GM18517 (cell line): ENCODE data around the gene PDK4.

ENCODE experiments used
- ATAC-seq: cut with Tn5 transposase; IDR thresholded peaks from one replicate; pipeline ENCODE4 v1.9.1; 2021; ENCODE audit warnings: mild to moderate bottlenecking, moderate library complexity; ENCODE audit not compliant: unreplicated experiment

PDK4 gene

GRCh38 chr7:95596198-95597063 lies at the start of gene PDK4:
Gene PDK4, minus strand, starts transcription at chr7:95596516. Its CDS starts 223 bp downstream, at chr7:95596293.
- ATAC-seq, result no peak

- ATAC-seq, result no peak
Measured at GRCh38 chr7:95642173-95642572, 45.9 kb upstream of the PDK4 start.

- no peak for ATAC-seq
Measured at GRCh38 chr7:95636140-95636940, 40.0 kb upstream of the PDK4 start.

GRCh38 chr7:95632609-95633008 lies 36.3 kb upstream of the PDK4 start:
- ATAC-seq, result no peak

GRCh38 chr7:95631527-95631926 lies 35.2 kb upstream of the PDK4 start:
- no peak for ATAC-seq

- ATAC-seq, result no peak
Measured at GRCh38 chr7:95630702-95631458, 34.6 kb upstream of the PDK4 start.

GRCh38 chr7:95628831-95629439 lies 32.6 kb upstream of the PDK4 start:
- no peak for ATAC-seq

- no peak for ATAC-seq
Measured at GRCh38 chr7:95623788-95624187, 27.5 kb upstream of the PDK4 start.

- ATAC-seq, result no peak
Measured at GRCh38 chr7:95622859-95623258, 26.5 kb upstream of the PDK4 start.

- ATAC-seq, result no peak
Measured at GRCh38 chr7:95622001-95622549, 25.8 kb upstream of the PDK4 start.

- ATAC-seq, result no peak
Measured at GRCh38 chr7:95621404-95621803, 25.1 kb upstream of the PDK4 start.

GRCh38 chr7:95620631-95621030 lies 24.3 kb upstream of the PDK4 start:
- ATAC-seq, result no peak

GRCh38 chr7:95619921-95620320 lies 23.6 kb upstream of the PDK4 start:
- ATAC-seq, result no peak

- ATAC-seq, result no peak
Measured at GRCh38 chr7:95619517-95619916, 23.2 kb upstream of the PDK4 start.

- no peak for ATAC-seq
Measured at GRCh38 chr7:95614442-95614940, 18.2 kb upstream of the PDK4 start.

- ATAC-seq, result no peak
Measured at GRCh38 chr7:95611224-95611623, 14.9 kb upstream of the PDK4 start.

GRCh38 chr7:95609277-95609971 lies 13.1 kb upstream of the PDK4 start:
- ATAC-seq, result no peak

GRCh38 chr7:95608359-95609173 lies 12.2 kb upstream of the PDK4 start:
- ATAC-seq, result peak; percentile 99

GRCh38 chr7:95607561-95607960 lies 11.2 kb upstream of the PDK4 start:
- no peak for ATAC-seq
